Panc1 (cell line): Measurements from ENCODE around the gene DAG1. TPM values are rescaled to one million over a fixed set of nuclear protein-coding genes. Genes with fewer than 3 reads are reported as not detected.
"Not testable (repeated sequence)": the region's sequence is repeated elsewhere in the genome, so short reads cannot be mapped to it uniquely, and the experiment has no call there.

Experiments
- ATAC-seq: fragments of 200-7000 bp; cut with Tn5 transposase; 2 replicates; pipeline ENCODE4 v1.9.1; 2020; ENCODE audit warnings: mild to moderate bottlenecking, moderate library complexity
- BruUV-seq: library from RNA; stranded (reverse); fragments of 400-500 nt; replicated peaks from 2 replicates; lab custom pipeline; 2021; lab: Mats Ljungman, UMichigan
- CTCF ChIA-PET: fragments of 300-600 bp; sonication (Branson Sonifier 250); formaldehyde crosslinking; loops from one replicate; lab custom pipeline; 2022; ENCODE audit warnings: antibody characterized with exemption; lab: Charles Lee
- POLR2A ChIA-PET: fragments of 300-600 bp; sonication (Branson Sonifier 250); formaldehyde crosslinking; loops from one replicate; lab custom pipeline; 2022; ENCODE audit warnings: antibody characterized with exemption; lab: Charles Lee
- DNase-seq: peaks from one replicate; pipeline ENCODE4 v3.0.0-alpha.2; 2010; ENCODE audit warnings: low read depth, low spot score
- H3K27ac ChIP-seq: 2 replicates; pipeline ENCODE4 v1.5.1; 2011; ENCODE audit warnings: mild to moderate bottlenecking, low read length, inconsistent platforms
- H3K27me3 ChIP-seq: fragments of 200-500 bp; sonication (Bioruptor generic); 2 replicates; pipeline ENCODE4 v1.6.0; 2014; ENCODE audit warnings: low read length, inconsistent platforms; ENCODE audit not compliant: control insufficient read depth, insufficient read depth
- H3K36me3 ChIP-seq: fragments of 200-500 bp; sonication (Bioruptor generic); 2 replicates; pipeline ENCODE4 v1.5.1; 2014; ENCODE audit warnings: inconsistent platforms, mild to moderate bottlenecking, low read length, moderate library complexity; ENCODE audit not compliant: control insufficient read depth, insufficient read depth
- H3K4me1 ChIP-seq: 2 replicates; pipeline ENCODE4 v1.5.1; 2011; ENCODE audit warnings: inconsistent platforms, mild to moderate bottlenecking, low read length, moderate library complexity; ENCODE audit not compliant: control insufficient read depth, insufficient read depth
- H3K4me3 ChIP-seq, 2 experiments: 2 replicates each; pipeline ENCODE4 v1.5.1; 2011 to 2012; ENCODE audit warnings: low read depth in 2 of 2, low read length in 2 of 2, mild to moderate bottlenecking in 2 of 2, inconsistent platforms in 1 of 2, moderate library complexity in 1 of 2
- H3K9me3 ChIP-seq: fragments of 200-500 bp; sonication (Bioruptor generic); 2 replicates; pipeline ENCODE4 v1.5.1; 2014; ENCODE audit warnings: low read depth, mild to moderate bottlenecking, inconsistent platforms, low read length, moderate library complexity; ENCODE audit not compliant: control insufficient read depth, insufficient read depth
- POLR2AphosphoS5 ChIP-seq: IDR thresholded peaks from 2 replicates; pipeline ENCODE4 v1.6.1; 2012; ENCODE audit warnings: mild to moderate bottlenecking, low read depth, low read length, moderate library complexity
- REST ChIP-seq, 2 experiments: IDR thresholded peaks; 2 replicates each; pipeline ENCODE4 v1.6.1; 2011 to 2012; ENCODE audit warnings: low read depth in 2 of 2, control low read depth in 1 of 2, low read length in 1 of 2, mild to moderate bottlenecking in 1 of 2, moderate library complexity in 1 of 2; ENCODE audit not compliant: insufficient read depth in 1 of 2
- SIN3A ChIP-seq: IDR thresholded peaks from 2 replicates; pipeline ENCODE4 v1.6.1; 2012; ENCODE audit warnings: low read depth, mild to moderate bottlenecking, low read length, moderate library complexity, borderline replicate concordance; ENCODE audit not compliant: insufficient read depth
- TCF7L2 ChIP-seq: IDR thresholded peaks from 2 replicates; pipeline ENCODE4 v1.6.1; 2011; ENCODE audit warnings: mild to moderate bottlenecking, low read depth, low read length, inconsistent platforms
- in situ Hi-C: cut with HindIII; loops from 2 replicates; pipeline ENCODE4 v1.10.0; 2016; ENCODE audit warnings: low sequenced_read_pairs, low pct_unique_long_range_greater_than_20kb
- intact Hi-C: fragments of 100-400 bp; cut with micrococcal nuclease; formaldehyde crosslinking; loops from one replicate; pipeline ENCODE4 v1.10.0; 2022; ENCODE audit not compliant: unreplicated experiment
- total RNA-seq: library from RNA; stranded (reverse); gene quantifications from one replicate; pipeline ENCODE4 v1.2.1, GENCODE V29; 2021; ENCODE audit not compliant: unreplicated experiment
- TF ChIP-seq, protein P1 (sequence below): fragments of 450-650 bp; IDR thresholded peaks from 2 replicates; pipeline ENCODE4 v1.5.1; 2017; ENCODE audit warnings: mild to moderate bottlenecking

DAG1 gene
- total RNA-seq, 1 experiment from 2014 or later, result 160 TPM

GRCh38 chr3:49493901-49494300 is 23.8 kb downstream of the DAG1 start:
- intact Hi-C loops, result no loop called here

DNA sequence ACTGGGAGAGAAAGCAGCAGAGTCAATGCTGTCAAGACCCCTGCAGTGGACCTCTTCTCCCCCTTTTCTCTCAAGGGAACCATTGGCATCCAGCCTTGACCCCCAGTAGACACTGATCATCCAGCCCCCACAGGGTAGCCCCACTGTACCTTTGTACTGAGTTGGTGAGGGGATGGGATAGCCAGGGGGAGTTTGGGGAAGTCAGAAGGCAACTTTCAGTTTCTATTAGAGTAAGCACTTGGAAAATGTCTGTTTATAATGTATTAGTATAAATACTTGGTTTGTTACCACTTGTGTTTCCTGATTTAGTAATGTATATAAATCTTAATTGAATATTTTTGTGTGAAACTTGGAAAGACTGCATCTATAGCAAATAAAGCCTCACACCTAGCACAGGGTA is 25.0 kb downstream of the DAG1 start:
- Histone ChIP-seq H3K36me3 (no peaks in the 10 kb centered on the region), H3K27me3 (no peaks in the 10 kb centered on the region), H3K4me3 (no peak overlapping the region), H3K27ac (no peak overlapping the region), H3K4me1 (no peaks in the 10 kb centered on the region), H3K9me3 (no peaks in the 10 kb centered on the region)
- ChIA-PET CTCF (no interaction called here), POLR2A (no interaction called here)
- intact Hi-C loops, result no loop called here
- DNase-seq, result no peak
- no peak for ATAC-seq
- TF ChIP-seq, protein P1, sequence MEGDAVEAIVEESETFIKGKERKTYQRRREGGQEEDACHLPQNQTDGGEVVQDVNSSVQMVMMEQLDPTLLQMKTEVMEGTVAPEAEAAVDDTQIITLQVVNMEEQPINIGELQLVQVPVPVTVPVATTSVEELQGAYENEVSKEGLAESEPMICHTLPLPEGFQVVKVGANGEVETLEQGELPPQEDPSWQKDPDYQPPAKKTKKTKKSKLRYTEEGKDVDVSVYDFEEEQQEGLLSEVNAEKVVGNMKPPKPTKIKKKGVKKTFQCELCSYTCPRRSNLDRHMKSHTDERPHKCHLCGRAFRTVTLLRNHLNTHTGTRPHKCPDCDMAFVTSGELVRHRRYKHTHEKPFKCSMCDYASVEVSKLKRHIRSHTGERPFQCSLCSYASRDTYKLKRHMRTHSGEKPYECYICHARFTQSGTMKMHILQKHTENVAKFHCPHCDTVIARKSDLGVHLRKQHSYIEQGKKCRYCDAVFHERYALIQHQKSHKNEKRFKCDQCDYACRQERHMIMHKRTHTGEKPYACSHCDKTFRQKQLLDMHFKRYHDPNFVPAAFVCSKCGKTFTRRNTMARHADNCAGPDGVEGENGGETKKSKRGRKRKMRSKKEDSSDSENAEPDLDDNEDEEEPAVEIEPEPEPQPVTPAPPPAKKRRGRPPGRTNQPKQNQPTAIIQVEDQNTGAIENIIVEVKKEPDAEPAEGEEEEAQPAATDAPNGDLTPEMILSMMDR, result no peak
- TF ChIP-seq TCF7L2 (no peak), SIN3A (no peak), POLR2AphosphoS5 (no peak), REST (IDR thresholded peaks at IDR 0.05; ENCODE audit: insufficient read depth in 1 of 2, low read depth in 2 of 2, low read length in 1 of 2) (no peak)
- in situ Hi-C loops, result no loop called here
- BruUV-seq, result no TSS peak

More at GRCh38 chr3:49493901-49494300, 23.8 kb downstream of the DAG1 start:
- TF ChIP-seq, protein P1, result no peak
- TF ChIP-seq SIN3A, result no peak
- no peak for TF ChIP-seq REST (IDR thresholded peaks at IDR 0.05; ENCODE audit: insufficient read depth in 1 of 2, low read depth in 2 of 2, low read length in 1 of 2)
- no peak for TF ChIP-seq TCF7L2
- TF ChIP-seq POLR2AphosphoS5, result no peak
- no peak overlapping the region for H3K4me3 ChIP-seq
- no peaks in the 10 kb centered on the region for H3K4me1 ChIP-seq
- TSS peak; percentile 35 for BruUV-seq
- no peak overlapping the region for H3K27ac ChIP-seq
- H3K27me3 ChIP-seq, result no peaks in the 10 kb centered on the region
- ATAC-seq (no peak), DNase-seq (no peak)
- H3K9me3 ChIP-seq, result no peaks in the 10 kb centered on the region
- in situ Hi-C loops, result no loop called here
- no peaks in the 10 kb centered on the region for H3K36me3 ChIP-seq
- POLR2A ChIA-PET, result no interaction called here
- CTCF ChIA-PET, result no interaction called here

- H3K4me1 ChIP-seq, in situ Hi-C loops, H3K9me3 ChIP-seq, H3K36me3 ChIP-seq, BruUV-seq, ATAC-seq, H3K27me3 ChIP-seq, H3K27ac ChIP-seq, POLR2A ChIA-PET, H3K4me3 ChIP-seq, intact Hi-C loops, DNase-seq: not testable (repeated sequence)
- CTCF ChIA-PET, result interaction anchor here (0.7 kb wide), 1 partner anchor 21 kb away, joined by 9 read pairs; no protein-coding TSS in a partner anchor
Observed at GRCh38 chr3:49496845-49497244, 26.8 kb downstream of the DAG1 start.
